HG03354 (cell line): ENCODE data around the gene PHF21A.

ENCODE experiments used
- ATAC-seq: cut with Tn5 transposase; IDR thresholded peaks from one replicate; pipeline ENCODE4 v1.9.1; 2021; ENCODE audit warnings: mild to moderate bottlenecking; ENCODE audit not compliant: unreplicated experiment, poor library complexity, severe bottlenecking

The PHF21A gene

GRCh38 chr11:46099963-46100316, 21.3 kb downstream of the PHF21A start:
- ATAC-seq, result peak; percentile 52

GRCh38 chr11:46090375-46090774, 30.9 kb downstream of the PHF21A start:
- ATAC-seq, result no peak

- no peak for ATAC-seq
Measured at GRCh38 chr11:46079662-46080061, 41.6 kb downstream of the PHF21A start.

- ATAC-seq, result no peak
Measured at GRCh38 chr11:46075928-46076327, 45.3 kb downstream of the PHF21A start.

- no peak for ATAC-seq
Measured at GRCh38 chr11:46075168-46075567, 46.1 kb downstream of the PHF21A start.

- no peak for ATAC-seq
Measured at GRCh38 chr11:46073632-46074031, 47.6 kb downstream of the PHF21A start.

- no peak for ATAC-seq
Measured at GRCh38 chr11:46072172-46072964, 48.9 kb downstream of the PHF21A start.

- no peak for ATAC-seq
Measured at GRCh38 chr11:46071091-46071490, 50.2 kb downstream of the PHF21A start.

- no peak for ATAC-seq
Measured at GRCh38 chr11:46069595-46069994, 51.7 kb downstream of the PHF21A start.

GRCh38 chr11:46066335-46066734, 54.9 kb downstream of the PHF21A start:
- ATAC-seq, result no peak

- ATAC-seq, result no peak
Measured at GRCh38 chr11:46065681-46066080, 55.6 kb downstream of the PHF21A start.

- ATAC-seq, result no peak
Measured at GRCh38 chr11:46064221-46064620, 57.0 kb downstream of the PHF21A start.

- ATAC-seq, result no peak
Measured at GRCh38 chr11:46063138-46063537, 58.1 kb downstream of the PHF21A start.

- ATAC-seq, result no peak
Measured at GRCh38 chr11:46060013-46060412, 61.2 kb downstream of the PHF21A start.

GRCh38 chr11:46057489-46057888, 63.8 kb downstream of the PHF21A start:
- no peak for ATAC-seq

- ATAC-seq, result no peak
Measured at GRCh38 chr11:46055371-46055770, 65.9 kb downstream of the PHF21A start.

GRCh38 chr11:46051102-46051501, 70.2 kb downstream of the PHF21A start:
- no peak for ATAC-seq

GRCh38 chr11:46050662-46051061, 70.6 kb downstream of the PHF21A start:
- no peak for ATAC-seq

GRCh38 chr11:46050003-46050461, 71.2 kb downstream of the PHF21A start:
- ATAC-seq, result no peak

GRCh38 chr11:46049325-46049897, 71.8 kb downstream of the PHF21A start:
- ATAC-seq, result no peak

GRCh38 chr11:46048198-46048597, 73.1 kb downstream of the PHF21A start:
- ATAC-seq, result no peak
